Measurements from ENCODE around the gene TCF7L1. TPM values are rescaled to one million over a fixed set of nuclear protein-coding genes. Genes with fewer than 3 reads are reported as not detected.

Gene TCF7L1
- total RNA-seq, 3 donors from 2014 or later, result 1.3 to 22.9 (median 3.0) TPM

GRCh38 chr2:85287721-85288120 lies 154.5 kb downstream of the TCF7L1 start:
- DNase-seq, result no peak
- H3K36me3 ChIP-seq (ENCODE audit: low read depth), result no peaks in the 10 kb centered on the region
- no peak for ATAC-seq
- intact Hi-C loops (cut with DNase I, micrococcal nuclease), result loop anchor here (5.0 to 10.0 kb wide), 3 partner anchors 155 to 223 kb away; partner anchors contain the start of gene TCF7L1 (in 1 of the 2)
- no peak overlapping the region for H3K4me3 ChIP-seq
- H3K4me1 ChIP-seq (ENCODE audit: low read depth), result no peaks in the 10 kb centered on the region
- H3K9me3 ChIP-seq, result no peaks in the 10 kb centered on the region
- TF ChIP-seq CTCF (IDR thresholded peaks at IDR 0.05), result no peak

GRCh38 chr2:85288244-85288725 lies 155.1 kb downstream of the TCF7L1 start:
- Histone ChIP-seq H3K36me3 (ENCODE audit: low read depth) (no peaks in the 10 kb centered on the region), H3K4me1 (ENCODE audit: low read depth) (no peaks in the 10 kb centered on the region), H3K9me3 (no peaks in the 10 kb centered on the region), H3K4me3 (no peak overlapping the region)
- ATAC-seq (peak; percentile 88), DNase-seq (peak in 1 of 3 donors; percentile 53)
- intact Hi-C loops (cut with DNase I, micrococcal nuclease), result loop anchor here (5.0 to 10.0 kb wide), 3 partner anchors 156 to 223 kb away; partner anchors contain the start of gene TCF7L1 (in 1 of the 2)
- no peak for TF ChIP-seq CTCF (IDR thresholded peaks at IDR 0.05)

GRCh38 chr2:85291425-85292023 lies 158.3 kb downstream of the TCF7L1 start:
- TF ChIP-seq CTCF (IDR thresholded peaks at IDR 0.05), result no peak
- peak; percentile 26 for ATAC-seq
- intact Hi-C loops (cut with DNase I, micrococcal nuclease), result no loop called here

GRCh38 chr2:85302121-85302520 lies 168.9 kb downstream of the TCF7L1 start:
- Histone ChIP-seq H3K4me3 (no peak overlapping the region), H3K36me3 (ENCODE audit: low read depth) (no peaks in the 10 kb centered on the region), H3K4me1 (ENCODE audit: low read depth) (peaks cover 8% of the 10 kb centered on the region), H3K9me3 (no peaks in the 10 kb centered on the region)
- intact Hi-C loops (cut with DNase I, micrococcal nuclease), result loop anchor here in 1 of 2 donors (10.0 kb wide), 1 partner anchor 247 kb away; no protein-coding TSS in a partner anchor
- ATAC-seq (no peak), DNase-seq (no peak)
- no peak for TF ChIP-seq CTCF (IDR thresholded peaks at IDR 0.05)

More at GRCh38 chr2:85291425-85292023, 158.3 kb downstream of the TCF7L1 start:
- no peaks in the 10 kb centered on the region for H3K36me3 ChIP-seq (ENCODE audit: low read depth)
- H3K4me1 ChIP-seq (ENCODE audit: low read depth), result no peaks in the 10 kb centered on the region
- no peak overlapping the region for H3K4me3 ChIP-seq
- DNase-seq, result no peak
- H3K9me3 ChIP-seq, result no peaks in the 10 kb centered on the region

GRCh38 chr2:85303780-85304531 lies 170.8 kb downstream of the TCF7L1 start:
- no peaks in the 10 kb centered on the region for H3K36me3 ChIP-seq (ENCODE audit: low read depth)
- no peak overlapping the region for H3K4me3 ChIP-seq
- no peak for DNase-seq
- TF ChIP-seq CTCF (IDR thresholded peaks at IDR 0.05), result no peak
- no peak for ATAC-seq
- peaks cover 16% of the 10 kb centered on the region for H3K4me1 ChIP-seq (ENCODE audit: low read depth)
- intact Hi-C loops (cut with DNase I, micrococcal nuclease), result loop anchor here in 1 of 2 donors (10.0 kb wide), 1 partner anchor 249 kb away; no protein-coding TSS in a partner anchor
- no peaks in the 10 kb centered on the region for H3K9me3 ChIP-seq
